ENCODE results near the gene RPL39L.

Gene RPL39L

DNA sequence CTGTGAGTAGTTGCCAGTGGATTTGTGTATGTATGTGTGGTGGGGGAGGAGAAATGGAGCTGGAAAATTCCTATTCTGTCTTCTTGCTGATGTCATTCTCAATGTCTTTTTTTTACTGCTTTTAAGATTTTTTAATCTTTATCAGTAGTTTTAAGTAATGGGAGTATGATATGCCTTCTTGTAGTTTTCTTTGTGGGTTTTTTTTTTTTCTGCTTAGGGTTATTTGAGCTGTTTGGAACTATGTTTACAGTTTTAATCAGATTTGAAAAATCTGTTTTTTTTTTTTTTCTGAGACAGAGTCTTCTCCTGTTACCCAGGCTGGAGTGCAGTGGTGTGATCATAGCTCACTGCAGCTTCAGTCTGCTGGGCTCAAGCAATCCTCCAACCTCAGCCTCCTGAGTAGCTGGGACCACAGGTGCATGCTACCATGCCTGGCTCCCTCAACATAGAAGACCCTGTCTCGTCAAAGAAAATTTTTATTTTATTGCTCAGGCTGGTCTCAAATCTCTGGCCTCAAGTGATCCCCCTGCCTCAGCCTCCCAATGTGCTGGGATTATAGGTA, 37.1 kb downstream of the RPL39L start:
- in situ Hi-C loops (cut with MboI; ENCODE audit: low sequenced_read_pairs): no loop called here

DNA sequence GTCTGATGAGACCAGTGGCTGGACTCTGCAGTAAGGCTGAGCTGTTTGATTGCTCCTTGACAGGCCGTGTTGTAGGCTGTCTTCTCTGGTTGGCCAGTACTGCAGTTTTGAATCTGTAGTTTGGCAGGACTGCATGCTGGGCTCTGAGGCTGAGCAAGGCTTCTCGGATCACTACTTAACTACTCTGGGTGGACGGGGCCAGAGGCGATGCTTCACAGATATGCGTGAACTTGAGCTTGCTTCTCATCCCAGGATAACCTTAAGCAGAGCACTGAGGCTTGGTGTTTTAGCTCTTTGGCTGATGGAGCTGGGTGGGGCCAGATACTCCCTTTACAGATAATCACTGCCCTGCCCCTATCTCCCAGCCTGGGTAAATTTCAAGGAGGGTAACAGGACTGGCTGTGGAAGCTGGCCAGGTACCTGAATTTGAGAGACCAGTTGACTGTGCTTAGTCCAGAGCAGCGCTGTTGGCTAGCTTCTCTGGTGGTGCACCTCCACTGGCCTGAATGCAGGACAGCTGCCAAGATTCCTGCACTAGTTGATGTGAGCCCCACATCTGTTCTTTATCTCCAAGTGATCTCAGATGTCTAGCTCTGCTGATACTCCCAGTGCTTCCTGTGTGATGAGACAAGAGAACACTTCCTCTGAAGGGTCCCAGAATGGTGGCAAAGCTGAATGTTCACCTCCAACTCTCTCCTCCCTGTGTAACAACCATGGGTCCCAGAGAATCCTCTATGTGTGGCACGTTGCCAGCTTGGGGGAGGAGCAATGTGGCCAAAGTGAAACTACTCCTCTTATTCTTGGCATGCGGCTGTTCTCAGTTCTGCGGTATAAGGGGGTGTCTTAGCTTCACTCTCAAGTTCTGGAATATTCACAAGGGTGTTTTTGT, 37.9 kb downstream of the RPL39L start:
- in situ Hi-C loops (cut with MboI; ENCODE audit: low sequenced_read_pairs): no loop called here

DNA sequence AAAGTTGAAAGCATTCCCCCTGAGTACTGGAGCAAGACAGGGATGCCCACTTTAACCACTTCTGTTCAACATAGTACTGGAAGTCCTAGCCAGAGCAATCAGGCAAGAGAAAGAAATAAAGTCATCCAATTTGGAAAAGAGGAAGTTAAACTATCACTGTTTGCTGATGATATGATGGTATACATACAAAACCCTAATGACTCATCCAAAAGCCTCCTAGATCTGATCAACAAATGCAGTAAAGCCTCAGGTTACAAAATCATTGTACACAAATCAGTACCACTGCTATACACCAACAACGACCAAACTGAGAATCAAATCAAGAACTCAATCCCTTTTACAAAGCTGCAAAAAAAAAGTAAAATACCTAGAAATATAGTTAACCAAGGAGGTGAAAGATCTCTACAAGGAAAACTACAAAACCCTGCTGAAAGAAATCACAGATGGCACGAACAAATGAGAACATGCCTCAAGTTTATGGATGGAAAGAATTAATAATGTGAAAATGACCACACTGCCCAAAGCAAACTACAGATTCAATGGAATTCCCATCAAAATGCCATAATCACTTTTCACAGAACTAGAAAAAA, 40.3 kb downstream of the RPL39L start:
- in situ Hi-C loops (cut with MboI; ENCODE audit: low sequenced_read_pairs): no loop called here

DNA sequence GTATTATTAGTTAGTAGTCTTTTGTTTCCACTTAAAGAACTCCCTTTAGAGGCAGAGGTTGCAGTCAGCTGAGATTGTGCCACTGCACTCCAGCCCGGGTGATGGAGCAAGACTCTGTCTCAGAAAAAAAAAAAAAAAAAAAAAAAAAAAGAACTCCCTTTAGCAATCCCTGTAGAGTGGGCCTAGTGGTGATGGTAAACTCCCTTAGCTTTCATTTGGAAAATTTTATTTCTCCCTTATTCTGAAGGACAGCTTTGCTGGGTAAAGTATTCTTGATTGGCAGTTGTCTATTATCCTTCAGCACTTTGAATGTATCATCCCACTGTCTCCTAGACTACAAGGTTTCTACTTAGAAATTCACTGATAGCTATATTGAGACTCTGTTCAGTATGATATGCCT, 46.0 kb downstream of the RPL39L start:
- in situ Hi-C loops (cut with MboI; ENCODE audit: low sequenced_read_pairs): no loop called here

DNA sequence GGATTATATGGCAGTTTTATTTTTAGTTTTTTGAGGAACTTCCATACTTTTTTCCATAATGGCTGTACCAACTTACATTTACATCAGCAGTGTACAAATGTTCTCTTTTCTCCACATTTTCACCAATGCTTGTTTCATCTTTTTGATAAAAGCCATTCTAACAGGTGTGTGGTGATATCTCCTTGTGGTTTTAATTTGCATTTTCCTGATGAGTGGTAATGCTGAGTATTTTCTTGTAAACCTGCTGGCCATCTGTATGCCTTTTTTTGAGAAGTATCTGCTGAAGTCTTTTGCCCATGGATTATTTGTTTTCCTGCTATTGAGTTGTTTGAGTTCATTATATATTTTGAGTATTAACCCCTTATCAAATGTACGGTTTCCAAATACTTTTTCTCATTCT, 50.6 kb downstream of the RPL39L start:
- in situ Hi-C loops (cut with MboI; ENCODE audit: low sequenced_read_pairs): no loop called here

DNA sequence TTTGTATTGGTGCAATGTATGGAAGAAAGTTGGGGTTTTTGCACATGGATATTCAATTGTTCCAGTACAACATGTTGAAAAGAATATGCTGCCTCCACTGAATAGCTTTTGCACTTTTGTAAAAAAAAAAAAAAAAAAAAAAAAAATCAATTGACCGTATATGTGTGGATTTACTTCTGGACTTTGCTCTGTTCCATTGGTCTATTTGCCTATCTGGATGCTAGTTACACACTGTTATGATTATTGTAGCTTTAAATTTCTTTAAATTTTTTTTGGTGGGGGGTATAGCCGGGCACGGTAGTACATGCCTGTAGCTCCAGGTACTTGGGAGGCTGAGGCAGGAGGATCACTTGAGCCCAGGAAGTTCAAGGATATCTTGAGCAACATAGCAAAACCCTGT, 52.5 kb downstream of the RPL39L start:
- in situ Hi-C loops (cut with MboI; ENCODE audit: low sequenced_read_pairs): no loop called here

DNA sequence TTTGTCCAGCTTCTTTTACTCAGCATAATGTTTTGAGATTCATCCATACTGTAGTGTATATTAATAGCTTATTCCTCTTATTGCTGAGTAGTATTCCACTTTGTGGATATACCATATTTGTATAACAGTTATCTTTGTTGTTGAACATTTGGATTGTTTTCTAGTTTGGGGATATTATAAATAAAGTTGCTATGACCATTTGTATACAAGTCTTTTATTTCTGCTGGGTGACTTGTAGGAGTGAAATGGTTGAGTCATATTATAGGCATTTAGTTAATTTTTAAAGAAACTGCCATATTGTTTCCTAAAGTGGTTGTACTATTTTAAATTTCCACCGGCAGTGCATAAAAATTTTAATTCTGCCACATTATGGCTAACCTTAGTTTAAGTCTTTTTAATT, 53.4 kb downstream of the RPL39L start:
- in situ Hi-C loops (cut with MboI; ENCODE audit: low sequenced_read_pairs): no loop called here

DNA sequence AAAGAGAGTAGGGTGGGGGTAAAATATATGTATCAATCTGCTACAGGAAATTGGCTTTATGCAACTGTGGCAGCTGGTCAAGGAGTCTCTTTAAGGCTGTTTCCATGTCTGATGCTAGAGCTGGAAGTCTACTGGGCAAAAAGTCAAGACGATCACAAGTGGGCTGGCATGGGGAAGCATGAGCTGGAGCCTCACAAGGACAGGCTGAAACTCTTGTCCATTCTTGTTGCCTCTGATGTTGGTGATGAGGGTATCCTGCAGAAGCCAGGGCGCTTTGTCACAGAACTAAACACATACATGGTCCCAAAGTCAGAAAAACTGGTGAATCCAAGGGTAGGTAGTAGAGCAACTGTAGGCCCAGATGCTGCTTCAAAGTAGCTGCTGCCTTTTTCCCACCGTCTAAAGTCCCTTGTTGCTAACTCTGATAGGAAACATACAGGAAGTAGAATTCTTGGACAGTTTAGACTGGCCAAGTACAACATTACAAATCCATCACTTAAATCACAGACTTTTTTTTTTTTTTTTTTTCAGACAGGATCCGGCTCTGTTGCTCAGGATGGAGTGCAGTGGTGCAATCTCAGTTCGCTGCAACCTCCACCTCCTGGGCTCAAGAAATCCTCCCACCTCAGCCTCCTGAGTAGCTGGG, 54.2 kb downstream of the RPL39L start:
- in situ Hi-C loops (cut with MboI; ENCODE audit: low sequenced_read_pairs): no loop called here

DNA sequence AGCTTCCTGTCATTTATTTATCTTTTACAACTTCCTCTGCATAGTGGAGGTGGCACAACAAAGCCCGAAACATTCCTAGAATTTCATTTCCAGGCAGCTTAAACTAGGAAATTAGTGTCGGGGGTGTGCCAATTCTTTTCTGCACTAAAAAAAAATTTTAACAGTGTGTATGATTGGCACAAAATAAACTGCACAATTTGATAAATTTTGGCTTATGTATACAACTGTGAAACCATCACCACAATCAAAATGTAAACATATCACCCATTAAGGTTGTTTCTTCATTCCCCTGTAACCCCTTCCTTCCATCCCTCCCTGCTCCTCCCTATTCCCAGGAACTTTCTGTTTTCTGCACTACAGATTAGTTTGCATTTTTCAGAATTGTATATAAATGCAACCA, 54.7 kb downstream of the RPL39L start:
- in situ Hi-C loops (cut with MboI; ENCODE audit: low sequenced_read_pairs): no loop called here

DNA sequence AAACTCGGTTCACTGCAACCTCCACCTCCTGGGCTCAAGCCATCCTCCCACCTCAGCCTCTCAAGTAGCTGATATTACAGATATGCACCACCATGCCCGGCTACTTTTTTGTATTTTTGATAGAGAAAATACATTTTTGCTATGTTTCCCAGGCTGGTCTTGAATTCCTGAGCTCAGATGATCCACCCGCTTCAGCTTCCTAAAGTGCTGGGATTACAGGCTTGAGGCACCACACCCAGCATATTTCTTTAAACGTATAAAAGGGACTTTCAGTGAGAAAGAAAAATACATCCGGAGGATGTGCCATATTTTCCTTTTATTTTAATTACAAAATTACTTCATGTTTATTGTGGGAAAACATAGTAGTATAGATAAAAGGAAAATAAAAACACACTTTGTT, 55.2 kb downstream of the RPL39L start:
- in situ Hi-C loops (cut with MboI; ENCODE audit: low sequenced_read_pairs): no loop called here

DNA sequence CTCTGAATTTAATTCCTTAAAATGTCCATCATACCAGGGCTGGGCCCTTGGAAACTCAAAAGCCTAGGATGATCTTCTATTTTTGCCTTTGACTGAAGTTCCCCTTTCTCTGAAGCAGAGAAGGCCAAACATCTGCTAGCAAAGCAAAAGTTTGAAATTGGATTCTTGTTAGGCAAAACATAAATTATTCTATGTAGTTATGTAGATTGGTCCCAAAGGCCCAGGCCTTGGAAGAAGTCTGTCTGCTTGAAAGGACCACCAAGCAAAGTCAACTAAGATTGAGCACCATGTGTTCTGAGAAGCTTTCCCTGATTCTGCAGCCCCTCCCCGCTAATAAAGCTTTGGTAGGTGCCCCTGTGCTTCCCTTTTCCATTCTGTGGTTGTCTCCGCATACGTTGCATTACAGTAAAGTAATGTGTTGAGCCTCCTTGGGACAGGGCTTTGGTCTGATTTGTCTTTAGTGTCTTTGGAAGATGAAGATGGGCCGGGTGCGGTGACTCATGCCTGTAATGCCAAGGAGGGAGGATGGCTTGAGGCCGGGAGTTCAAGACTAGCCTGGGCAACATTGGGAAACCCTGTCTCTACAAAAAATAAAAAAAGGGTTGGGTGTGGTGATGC, 56.4 kb downstream of the RPL39L start:
- in situ Hi-C loops (cut with MboI; ENCODE audit: low sequenced_read_pairs): no loop called here

DNA sequence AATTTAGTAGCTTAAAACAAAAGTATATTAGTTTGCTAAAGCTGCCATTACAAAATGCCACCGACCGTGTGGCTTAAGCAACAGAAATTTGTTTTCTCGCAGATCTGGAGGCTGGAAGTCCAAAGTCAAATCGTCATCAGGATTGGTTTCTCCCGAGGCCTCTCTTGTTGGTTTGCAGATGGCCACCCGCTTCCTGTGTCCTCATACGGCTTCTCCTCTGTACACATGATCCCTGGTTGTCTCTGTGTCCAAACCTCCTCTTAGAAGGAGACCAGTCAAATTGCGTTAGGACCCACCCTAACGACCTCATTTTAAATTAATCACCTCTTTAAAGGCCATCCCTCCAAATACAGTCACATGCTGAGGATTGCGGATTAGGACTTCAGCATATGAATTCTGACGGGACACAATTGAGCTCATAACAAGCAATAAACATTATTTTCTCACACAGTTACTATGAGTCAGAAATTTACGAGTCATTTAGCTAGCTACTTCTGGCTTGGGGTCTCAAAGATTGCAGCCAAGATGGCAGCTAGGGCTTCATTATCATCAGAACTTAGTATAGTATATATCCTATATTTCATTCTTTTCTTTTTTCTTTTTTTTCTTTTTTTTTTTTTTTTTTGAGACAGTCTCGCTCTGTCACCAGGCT, 58.4 kb downstream of the RPL39L start:
- in situ Hi-C loops (cut with MboI; ENCODE audit: low sequenced_read_pairs): no loop called here

DNA sequence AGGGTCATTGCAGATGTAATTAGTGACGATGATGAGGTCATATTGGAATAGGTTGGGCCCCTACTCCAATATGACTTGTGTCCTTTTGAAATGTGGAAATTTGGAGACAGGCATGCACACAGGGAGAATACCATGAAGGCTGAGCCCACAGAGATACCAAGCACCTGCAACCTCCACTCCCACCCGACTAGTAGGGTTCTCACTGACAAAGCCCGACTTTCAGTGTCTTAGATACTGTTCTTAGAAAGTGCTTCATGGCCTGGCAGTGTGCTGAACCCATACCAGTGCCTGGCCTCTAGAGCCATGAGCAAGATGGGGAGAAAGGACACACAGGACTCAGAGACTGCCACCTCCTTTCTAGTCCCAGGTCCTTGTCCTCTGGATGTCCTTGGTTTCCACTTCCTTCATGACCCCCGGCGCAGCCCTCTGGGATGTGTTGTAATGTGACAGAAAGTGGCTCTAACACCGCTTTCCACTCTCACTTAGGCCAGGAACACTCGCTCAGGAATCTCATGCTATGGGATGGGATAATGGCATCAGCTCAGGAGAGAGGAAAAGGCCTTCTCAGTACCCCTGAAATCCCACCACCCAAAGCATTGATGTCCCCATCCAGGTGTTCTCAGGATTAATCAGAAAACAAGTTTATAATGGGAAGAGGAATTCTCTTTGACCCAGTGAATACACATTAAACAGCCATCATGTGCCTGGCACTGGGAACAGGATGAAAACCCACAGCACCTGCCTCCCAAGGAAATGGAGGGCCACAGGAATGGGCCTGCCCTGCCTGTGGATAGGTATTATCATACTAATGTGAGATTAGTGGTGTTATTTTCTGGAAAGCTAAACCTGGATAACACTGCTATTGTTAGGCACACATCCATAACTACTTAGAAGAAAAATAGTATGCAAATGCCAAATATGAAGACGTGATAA, 59.9 kb downstream of the RPL39L start:
- in situ Hi-C loops (cut with MboI; ENCODE audit: low sequenced_read_pairs): no loop called here

DNA sequence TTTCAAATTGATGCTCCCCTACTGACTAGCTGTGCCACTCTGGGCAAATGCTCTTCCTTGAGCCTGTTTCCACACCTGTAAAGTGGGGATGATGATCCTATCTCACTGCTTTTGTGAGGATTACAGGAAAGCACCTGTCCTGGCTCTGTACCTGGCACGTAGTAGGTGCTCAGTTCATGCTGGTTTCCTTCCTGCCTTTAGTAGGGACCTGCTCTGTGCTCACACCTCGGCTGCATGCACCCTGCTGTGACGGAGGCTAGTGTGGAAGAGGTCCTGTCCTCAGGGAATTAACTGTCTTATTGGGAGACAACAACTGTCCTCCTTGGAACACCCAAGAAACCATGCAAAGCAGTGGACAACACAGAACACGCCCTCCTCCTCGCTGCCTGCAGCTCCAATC, 61.8 kb downstream of the RPL39L start:
- in situ Hi-C loops (cut with MboI; ENCODE audit: low sequenced_read_pairs): no loop called here

DNA sequence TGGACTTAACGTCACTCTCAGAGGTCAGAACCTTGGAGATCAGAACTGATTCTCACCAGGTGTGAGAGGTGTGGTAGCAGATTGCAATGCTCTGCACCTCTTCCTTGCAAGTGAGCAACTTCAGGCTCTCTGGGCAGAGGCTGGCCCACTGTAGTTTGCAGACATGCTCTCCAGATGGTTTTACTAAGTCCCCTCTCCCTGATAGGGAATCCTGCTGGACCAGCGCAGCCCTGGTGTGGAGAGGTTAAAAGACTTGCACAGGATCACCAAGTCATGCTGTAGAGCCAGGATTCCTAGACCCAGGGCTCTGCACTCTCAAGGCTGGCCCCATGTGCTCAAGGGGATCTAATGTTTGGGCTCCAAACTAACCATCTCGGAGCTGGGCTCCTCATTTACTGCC, 62.2 kb downstream of the RPL39L start:
- in situ Hi-C loops (cut with MboI; ENCODE audit: low sequenced_read_pairs): no loop called here

DNA sequence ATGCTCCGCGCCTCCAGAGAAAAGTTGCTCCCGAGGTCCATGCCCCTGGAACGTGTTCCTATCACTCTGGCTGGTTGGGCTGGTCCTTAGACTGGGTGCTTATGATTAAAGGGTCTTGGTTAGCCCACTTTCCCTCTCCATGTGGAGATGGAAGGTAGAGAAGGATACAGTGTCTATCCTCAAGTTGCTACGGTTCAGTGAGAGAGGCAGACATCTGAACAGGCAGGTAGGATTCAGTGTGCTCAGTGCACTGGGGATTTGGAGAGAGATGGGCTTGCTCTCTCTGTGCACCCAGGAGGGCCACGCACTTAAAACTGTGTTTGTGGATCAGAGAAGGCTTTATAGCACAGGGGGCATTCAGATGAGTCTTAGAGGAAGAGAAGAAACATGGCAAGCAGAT, 63.0 kb downstream of the RPL39L start:
- in situ Hi-C loops (cut with MboI; ENCODE audit: low sequenced_read_pairs): no loop called here

DNA sequence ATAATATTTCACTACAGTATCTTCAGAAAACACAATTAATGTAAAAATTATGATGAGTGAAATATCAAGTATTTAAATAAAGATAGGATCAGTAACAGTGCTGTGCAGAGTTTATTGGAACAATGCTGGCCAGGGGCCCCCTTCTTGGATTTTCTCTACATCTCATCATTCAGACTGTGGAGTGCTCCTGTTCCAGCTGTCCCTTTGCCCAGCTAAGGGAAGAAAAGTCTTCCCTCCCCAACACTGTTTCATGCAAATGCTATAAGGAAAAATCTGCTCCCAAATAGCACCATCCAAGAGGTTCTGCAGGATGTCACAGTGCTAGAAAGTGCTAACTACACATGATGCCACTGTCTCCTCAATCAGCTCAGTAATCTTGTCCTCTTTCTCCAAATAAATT, 64.5 kb downstream of the RPL39L start:
- in situ Hi-C loops (cut with MboI; ENCODE audit: low sequenced_read_pairs): no loop called here

DNA sequence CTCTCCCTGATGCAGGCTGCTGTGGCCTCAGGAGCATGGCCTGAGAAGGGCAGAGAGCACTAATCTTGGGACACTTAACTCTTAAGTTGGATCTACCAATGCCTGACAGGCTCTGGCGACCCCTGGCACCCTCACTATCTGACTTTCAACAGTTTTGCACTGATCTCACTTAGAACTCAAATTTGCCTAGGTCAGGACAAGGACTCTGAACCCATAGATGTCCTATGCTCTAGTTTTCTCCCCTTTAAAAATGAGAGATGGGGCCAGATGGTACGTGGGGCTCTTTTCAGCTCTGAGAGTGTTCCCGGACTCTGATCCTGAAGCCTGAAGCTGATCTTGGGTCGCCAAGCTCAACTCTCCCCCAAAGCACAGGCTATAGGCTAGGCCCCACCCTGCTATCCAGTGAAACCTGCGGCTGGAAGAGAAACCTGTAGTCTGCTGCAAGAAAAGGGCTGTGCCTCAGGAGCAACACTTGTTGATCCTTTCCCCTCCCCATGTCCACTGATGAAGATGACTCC, 65.7 kb downstream of the RPL39L start:
- in situ Hi-C loops (cut with MboI; ENCODE audit: low sequenced_read_pairs): no loop called here

DNA sequence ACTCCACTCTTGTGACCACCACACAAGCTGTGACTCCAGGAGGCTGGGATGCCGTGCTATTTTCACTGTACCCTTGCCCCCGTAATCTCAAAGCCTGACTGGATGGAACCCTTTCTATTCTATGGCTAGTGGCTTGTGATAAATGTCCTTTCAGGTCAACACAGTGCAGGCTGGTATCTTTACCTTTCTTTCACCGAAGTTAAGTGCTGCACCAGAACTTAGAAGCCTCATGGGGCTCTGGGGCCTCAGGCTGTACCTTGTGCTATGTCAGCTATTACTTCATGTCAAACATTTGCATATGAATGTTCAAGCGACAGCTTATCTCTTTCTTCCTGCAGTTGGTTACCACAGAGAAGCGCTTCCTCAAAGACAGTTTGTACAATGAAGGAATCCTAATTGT, 66.8 kb downstream of the RPL39L start:
- in situ Hi-C loops (cut with MboI; ENCODE audit: low sequenced_read_pairs): no loop called here

DNA sequence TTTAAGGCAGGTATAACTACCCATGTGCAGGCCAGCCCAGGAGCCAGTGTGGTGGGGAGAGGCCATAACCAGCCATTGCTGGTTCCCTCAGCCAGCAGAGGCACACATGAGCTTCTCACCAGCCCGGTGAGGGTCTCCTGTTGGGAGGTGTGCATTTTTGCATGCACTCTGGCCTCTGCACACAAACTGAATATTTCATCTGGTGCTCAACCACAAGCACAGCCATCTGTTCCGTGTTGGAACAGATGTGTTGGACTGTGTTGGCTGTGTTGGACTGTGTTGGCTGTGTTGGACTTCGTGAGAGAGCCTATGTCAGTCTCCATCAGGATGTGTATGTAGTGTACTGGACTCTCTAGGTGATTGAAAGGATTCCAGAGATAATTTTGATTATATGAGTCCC, 67.2 kb downstream of the RPL39L start:
- in situ Hi-C loops (cut with MboI; ENCODE audit: low sequenced_read_pairs): no loop called here
